H1 (cell line): ENCODE results near the gene SLC7A14. TPM values are rescaled to one million over a fixed set of nuclear protein-coding genes. Genes with fewer than 3 reads are reported as not detected.

ENCODE experiments used
- NRF1 ChIP-seq: IDR thresholded peaks from 2 replicates; pipeline ENCODE4 v1.6.1; 2011; ENCODE audit warnings: mild to moderate bottlenecking, low read depth, low read length, improper control_type of control experiment
- SP4 ChIP-seq: IDR thresholded peaks from 2 replicates; pipeline ENCODE4 v1.6.1; 2012; ENCODE audit warnings: low read length, inconsistent platforms
- polyA plus RNA-seq, 7 experiments: library from polyadenylated mRNA; depleted of rRNA in 3 of 7; stranded (reverse) in 5 of 7; unstranded in 2 of 7; fragments of >200 nt in 5 of 7; fragments of 200-250 nt in 2 of 7; gene quantifications; 1 replicate in 5 of 7; 2 replicates in 1 of 7; 4 replicates in 1 of 7; pipeline versions ENCODE4 v1.2.1 to v1.2.3, GENCODE V29; 2011 to 2013; ENCODE audit warnings: missing spikeins in 2 of 7, mixed read lengths in 2 of 7
- total RNA-seq: library from RNA; stranded (reverse); fragmentation: NEBNext Ultra II Directional; extraction: Animal tissue kit (Norgen Biotek cat#: 25700); gene quantifications from 2 replicates; pipeline ENCODE4 v1.2.1, GENCODE V29; 2021
- TF ChIP-seq, protein P1 (sequence below): fragments of 300-600 bp; sonication (generic); IDR thresholded peaks from 2 replicates; pipeline ENCODE4 v1.7.1; 2012; ENCODE audit warnings: low read length, moderate library complexity, mild to moderate bottlenecking, inconsistent platforms; ENCODE audit not compliant: insufficient replicate concordance

The SLC7A14 gene
- total and polyA plus RNA-seq, 2 of the 8 experiments (the other 6 are each of a cell fraction or from before 2014, with no cell fraction given) = 0.21 to 0.95 TPM

GRCh38 chr3:170522201-170522600 is 63.7 kb downstream of the SLC7A14 start (continued):
- TF ChIP-seq, protein P1, sequence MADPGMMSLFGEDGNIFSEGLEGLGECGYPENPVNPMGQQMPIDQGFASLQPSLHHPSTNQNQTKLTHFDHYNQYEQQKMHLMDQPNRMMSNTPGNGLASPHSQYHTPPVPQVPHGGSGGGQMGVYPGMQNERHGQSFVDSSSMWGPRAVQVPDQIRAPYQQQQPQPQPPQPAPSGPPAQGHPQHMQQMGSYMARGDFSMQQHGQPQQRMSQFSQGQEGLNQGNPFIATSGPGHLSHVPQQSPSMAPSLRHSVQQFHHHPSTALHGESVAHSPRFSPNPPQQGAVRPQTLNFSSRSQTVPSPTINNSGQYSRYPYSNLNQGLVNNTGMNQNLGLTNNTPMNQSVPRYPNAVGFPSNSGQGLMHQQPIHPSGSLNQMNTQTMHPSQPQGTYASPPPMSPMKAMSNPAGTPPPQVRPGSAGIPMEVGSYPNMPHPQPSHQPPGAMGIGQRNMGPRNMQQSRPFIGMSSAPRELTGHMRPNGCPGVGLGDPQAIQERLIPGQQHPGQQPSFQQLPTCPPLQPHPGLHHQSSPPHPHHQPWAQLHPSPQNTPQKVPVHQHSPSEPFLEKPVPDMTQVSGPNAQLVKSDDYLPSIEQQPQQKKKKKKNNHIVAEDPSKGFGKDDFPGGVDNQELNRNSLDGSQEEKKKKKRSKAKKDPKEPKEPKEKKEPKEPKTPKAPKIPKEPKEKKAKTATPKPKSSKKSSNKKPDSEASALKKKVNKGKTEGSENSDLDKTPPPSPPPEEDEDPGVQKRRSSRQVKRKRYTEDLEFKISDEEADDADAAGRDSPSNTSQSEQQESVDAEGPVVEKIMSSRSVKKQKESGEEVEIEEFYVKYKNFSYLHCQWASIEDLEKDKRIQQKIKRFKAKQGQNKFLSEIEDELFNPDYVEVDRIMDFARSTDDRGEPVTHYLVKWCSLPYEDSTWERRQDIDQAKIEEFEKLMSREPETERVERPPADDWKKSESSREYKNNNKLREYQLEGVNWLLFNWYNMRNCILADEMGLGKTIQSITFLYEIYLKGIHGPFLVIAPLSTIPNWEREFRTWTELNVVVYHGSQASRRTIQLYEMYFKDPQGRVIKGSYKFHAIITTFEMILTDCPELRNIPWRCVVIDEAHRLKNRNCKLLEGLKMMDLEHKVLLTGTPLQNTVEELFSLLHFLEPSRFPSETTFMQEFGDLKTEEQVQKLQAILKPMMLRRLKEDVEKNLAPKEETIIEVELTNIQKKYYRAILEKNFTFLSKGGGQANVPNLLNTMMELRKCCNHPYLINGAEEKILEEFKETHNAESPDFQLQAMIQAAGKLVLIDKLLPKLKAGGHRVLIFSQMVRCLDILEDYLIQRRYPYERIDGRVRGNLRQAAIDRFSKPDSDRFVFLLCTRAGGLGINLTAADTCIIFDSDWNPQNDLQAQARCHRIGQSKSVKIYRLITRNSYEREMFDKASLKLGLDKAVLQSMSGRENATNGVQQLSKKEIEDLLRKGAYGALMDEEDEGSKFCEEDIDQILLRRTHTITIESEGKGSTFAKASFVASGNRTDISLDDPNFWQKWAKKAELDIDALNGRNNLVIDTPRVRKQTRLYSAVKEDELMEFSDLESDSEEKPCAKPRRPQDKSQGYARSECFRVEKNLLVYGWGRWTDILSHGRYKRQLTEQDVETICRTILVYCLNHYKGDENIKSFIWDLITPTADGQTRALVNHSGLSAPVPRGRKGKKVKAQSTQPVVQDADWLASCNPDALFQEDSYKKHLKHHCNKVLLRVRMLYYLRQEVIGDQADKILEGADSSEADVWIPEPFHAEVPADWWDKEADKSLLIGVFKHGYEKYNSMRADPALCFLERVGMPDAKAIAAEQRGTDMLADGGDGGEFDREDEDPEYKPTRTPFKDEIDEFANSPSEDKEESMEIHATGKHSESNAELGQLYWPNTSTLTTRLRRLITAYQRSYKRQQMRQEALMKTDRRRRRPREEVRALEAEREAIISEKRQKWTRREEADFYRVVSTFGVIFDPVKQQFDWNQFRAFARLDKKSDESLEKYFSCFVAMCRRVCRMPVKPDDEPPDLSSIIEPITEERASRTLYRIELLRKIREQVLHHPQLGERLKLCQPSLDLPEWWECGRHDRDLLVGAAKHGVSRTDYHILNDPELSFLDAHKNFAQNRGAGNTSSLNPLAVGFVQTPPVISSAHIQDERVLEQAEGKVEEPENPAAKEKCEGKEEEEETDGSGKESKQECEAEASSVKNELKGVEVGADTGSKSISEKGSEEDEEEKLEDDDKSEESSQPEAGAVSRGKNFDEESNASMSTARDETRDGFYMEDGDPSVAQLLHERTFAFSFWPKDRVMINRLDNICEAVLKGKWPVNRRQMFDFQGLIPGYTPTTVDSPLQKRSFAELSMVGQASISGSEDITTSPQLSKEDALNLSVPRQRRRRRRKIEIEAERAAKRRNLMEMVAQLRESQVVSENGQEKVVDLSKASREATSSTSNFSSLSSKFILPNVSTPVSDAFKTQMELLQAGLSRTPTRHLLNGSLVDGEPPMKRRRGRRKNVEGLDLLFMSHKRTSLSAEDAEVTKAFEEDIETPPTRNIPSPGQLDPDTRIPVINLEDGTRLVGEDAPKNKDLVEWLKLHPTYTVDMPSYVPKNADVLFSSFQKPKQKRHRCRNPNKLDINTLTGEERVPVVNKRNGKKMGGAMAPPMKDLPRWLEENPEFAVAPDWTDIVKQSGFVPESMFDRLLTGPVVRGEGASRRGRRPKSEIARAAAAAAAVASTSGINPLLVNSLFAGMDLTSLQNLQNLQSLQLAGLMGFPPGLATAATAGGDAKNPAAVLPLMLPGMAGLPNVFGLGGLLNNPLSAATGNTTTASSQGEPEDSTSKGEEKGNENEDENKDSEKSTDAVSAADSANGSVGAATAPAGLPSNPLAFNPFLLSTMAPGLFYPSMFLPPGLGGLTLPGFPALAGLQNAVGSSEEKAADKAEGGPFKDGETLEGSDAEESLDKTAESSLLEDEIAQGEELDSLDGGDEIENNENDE = no peak
- TF ChIP-seq NRF1 = no peak
- no peak for TF ChIP-seq SP4
